HG03558 (cell line): Measurements from ENCODE around the gene SLC35F3.

Experiments used
- ATAC-seq: cut with Tn5 transposase; IDR thresholded peaks from one replicate; pipeline ENCODE4 v1.9.1; 2021; ENCODE audit warnings: moderate number of reproducible peaks; ENCODE audit not compliant: unreplicated experiment; ENCODE audit errors: extremely low read depth

Gene SLC35F3

GRCh38 chr1:234270093-234270492, 365.6 kb downstream of the SLC35F3 start:
- no peak for ATAC-seq

DNA sequence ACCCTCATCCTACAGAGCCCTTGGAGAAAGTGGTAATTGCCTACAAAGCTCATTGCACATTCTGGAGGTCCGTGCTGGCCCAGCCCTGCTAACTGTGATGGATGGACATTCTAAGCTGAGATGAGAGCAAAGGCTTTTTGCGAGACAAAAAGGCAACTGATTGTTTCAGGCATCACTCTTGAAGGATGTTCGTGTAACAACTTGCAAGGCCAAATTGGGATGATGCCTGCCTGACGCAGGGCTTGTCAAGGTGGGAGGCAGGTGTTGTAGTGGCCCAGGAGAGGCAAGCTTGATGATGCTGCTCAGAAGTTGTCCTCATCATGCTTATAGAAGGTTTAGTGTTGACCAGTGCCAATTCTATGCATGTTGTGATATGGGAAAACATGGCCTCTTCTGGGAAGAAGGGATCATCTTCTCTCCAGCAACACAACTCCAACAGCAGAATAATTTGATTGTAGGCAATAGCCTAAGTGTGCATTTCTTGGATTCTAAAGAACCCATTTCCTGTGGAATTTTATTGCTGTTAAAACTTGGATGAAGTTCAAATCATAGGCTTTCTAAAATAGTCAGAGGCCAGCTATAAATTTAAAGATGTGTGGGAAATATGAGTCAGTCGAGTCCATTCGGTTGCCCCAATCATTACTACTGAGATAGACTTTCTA, 366.2 kb downstream of the SLC35F3 start:
- no peak for ATAC-seq

- peak; percentile 98 for ATAC-seq
Measured at GRCh38 chr1:234271243-234271606, 366.7 kb downstream of the SLC35F3 start.

DNA sequence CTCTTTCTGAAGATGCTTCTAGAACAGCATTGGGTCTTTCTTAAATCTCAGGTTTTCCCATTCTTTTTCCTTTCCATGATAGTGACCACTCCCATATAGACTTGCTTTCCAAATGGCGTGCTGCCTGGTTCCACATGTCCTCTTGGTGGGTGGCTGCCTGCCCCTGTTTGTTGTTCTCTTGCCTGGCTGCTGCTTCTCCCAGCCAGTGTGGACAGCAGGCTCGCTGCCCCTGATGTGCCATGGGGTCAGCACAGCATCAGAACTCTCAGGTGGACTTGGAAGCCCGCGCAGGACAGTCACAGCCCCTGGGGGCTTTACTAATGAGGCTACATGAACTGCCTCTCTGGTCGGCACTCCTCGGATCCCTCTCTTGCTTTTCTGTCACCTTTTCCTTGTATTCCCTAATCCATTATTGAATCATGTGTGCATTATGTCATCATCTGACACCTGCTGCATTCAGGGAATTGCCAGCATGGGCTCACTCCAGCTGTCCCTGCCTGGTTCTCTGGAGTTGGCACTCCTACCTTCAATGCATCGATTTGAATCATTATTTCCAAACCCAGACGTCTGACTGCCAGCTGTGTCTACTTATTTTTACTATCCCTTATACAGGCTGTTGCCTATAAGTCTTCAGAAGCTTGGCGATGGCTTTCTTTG, 368.3 kb downstream of the SLC35F3 start:
- no peak for ATAC-seq

GRCh38 chr1:234273981-234274380, 369.5 kb downstream of the SLC35F3 start:
- ATAC-seq, result no peak

- no peak for ATAC-seq
Measured at GRCh38 chr1:234276151-234276788, 371.8 kb downstream of the SLC35F3 start.

GRCh38 chr1:234277161-234277868, 372.8 kb downstream of the SLC35F3 start:
- no peak for ATAC-seq

GRCh38 chr1:234279021-234279420, 374.5 kb downstream of the SLC35F3 start:
- ATAC-seq, result no peak

DNA sequence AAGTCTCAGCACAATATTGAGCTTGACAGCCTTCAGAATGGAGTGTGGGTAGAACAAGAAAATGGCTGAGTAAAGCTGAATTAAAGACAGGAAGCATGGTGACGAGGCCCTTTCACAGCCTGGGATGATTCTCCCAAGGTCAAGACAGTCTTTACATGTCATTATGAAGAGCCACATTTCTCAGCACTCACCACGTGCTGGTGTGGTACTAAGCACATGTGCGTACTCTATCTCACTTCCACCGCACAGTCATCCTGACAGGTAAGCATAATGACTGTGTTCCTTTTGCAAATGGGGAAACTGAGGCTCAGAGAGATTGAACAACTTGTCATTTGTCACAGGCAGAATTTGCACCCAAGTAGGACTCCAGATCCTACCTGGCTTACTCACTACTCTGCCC, 376.0 kb downstream of the SLC35F3 start:
- no peak for ATAC-seq

DNA sequence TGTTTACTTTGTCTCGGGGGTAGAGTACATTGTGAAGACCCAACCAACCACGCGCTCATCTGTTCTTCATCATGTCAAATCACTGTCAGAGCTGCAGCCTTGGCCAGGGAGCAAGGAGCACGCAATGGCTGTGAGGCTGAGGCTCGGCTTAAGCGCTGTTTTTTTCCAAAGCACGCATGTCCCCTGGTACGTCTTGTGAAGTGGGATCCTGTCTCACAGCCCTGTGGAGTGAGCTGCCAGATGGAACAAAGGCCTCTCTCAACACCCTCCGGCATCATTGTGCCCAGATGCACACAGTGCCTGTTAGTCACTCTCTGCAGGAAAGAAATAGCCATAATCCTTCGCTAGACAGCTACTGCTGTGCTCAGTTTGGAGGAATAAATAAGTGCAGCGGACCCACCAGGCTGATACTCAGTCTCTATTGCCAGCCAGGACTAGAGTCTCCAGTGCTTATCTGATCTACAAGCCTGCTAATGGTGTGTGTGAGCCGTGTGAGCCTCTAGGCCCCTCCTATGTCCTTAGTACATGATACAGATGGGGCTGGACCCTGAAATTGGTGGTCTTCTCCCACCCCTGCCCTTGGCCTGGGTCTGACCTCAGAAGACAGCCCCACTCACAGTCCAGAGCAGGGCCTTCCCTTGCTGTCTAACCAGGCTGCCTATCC, 377.5 kb downstream of the SLC35F3 start:
- ATAC-seq, result no peak

GRCh38 chr1:234286206-234286605, 381.7 kb downstream of the SLC35F3 start:
- ATAC-seq, result no peak

- no peak for ATAC-seq
Measured at GRCh38 chr1:234288946-234289345, 384.5 kb downstream of the SLC35F3 start.

GRCh38 chr1:234289538-234290305, 385.2 kb downstream of the SLC35F3 start:
- no peak for ATAC-seq

GRCh38 chr1:234292011-234292410, 387.5 kb downstream of the SLC35F3 start:
- no peak for ATAC-seq

DNA sequence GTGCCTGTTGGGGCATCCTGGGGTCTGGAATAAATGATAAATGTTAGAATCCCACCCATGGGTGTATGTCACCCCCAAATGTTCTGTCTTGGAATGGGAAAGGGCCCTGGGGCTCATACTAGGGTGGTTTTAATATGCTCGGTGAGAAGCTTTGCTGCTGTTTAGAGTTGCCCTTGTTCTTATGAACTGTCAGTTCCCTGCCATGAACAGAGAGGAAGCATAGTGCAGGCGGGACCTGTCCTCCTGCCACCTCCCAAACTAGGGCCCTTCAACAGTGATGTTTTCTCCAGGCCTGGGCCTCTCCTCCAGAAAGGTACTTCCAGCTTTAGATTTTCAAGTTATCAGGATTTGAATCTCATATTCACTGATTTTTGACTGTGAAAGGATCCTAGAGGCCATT, 388.1 kb downstream of the SLC35F3 start:
- no peak for ATAC-seq

- no peak for ATAC-seq
Measured at GRCh38 chr1:234294109-234294817, 389.8 kb downstream of the SLC35F3 start.

DNA sequence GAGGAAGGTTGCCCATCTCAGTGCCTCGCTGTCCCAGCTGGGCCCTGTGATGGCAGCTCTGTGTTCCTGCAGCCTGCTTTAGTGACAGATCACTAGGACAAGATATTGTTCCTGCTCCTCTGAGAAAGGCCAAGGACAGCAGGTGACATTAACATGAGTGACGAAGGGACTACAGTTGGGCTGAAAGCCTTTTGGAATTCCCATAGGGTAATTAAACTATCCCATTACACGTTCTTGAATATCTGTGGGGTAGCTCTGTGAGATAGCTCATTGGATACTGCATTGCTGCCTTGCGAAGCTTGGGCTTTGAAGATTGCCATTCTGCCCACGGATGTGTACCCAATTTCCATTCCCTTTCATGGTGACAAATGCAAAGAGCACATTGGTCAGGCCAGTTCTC, 390.6 kb downstream of the SLC35F3 start:
- no peak for ATAC-seq

DNA sequence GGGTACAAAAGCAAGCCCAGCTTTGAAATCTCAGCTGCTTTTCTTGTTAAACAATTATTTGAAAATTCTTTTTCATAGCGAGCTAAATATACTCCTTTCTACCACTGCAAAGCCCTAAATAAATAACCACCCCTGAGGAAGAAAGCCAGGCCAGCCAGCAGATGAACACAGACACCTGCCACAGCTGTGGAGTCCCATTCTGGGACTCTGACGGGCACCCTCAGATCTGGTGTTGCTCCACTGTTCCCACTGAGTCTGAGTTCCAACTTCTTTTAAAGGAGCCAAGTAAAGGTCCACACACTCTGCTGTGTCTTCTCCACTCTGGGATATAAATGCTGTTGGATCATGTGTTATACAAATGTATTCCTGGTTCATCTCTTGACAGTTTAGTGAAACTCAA, 391.1 kb downstream of the SLC35F3 start:
- ATAC-seq, result no peak

DNA sequence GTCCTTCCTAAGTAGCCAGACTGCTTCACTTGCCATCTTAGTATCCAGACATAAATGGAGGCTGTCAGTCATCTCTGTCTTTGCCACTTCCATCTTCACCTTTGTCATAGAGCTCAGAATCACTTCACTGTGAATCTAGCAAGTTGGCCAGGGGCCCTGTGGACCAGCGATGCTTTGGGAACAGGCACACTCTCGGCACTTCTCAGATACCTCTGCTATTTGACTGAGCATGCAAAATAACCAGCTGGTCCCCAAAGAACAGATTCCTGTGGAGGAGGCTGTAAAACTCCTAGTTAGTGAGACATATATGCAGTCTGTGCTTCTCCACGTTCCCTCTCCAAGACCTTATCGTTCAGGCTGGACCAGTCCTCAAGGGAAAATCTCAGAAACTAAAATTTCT, 392.0 kb downstream of the SLC35F3 start:
- no peak for ATAC-seq
